SK-N-SH (cell line): ENCODE results near the gene DTD2. TPM values are rescaled to one million over a fixed set of nuclear protein-coding genes. Genes with fewer than 3 reads are reported as not detected.

Experiments used
- CTCF ChIA-PET: fragments of 300-600, 350-600 bp; formaldehyde crosslinking; extraction: SDS; loops from one replicate; lab custom pipeline; 2021; lab: Yijun Ruan, JAX
- POLR2A ChIA-PET: fragments of 350-600 bp; sonication (Branson Sonifier 250); formaldehyde crosslinking; extraction: SDS; loops from one replicate; lab custom pipeline; 2020; ENCODE audit warnings: antibody characterized with exemption, inconsistent platforms; lab: Yijun Ruan, JAX
- DNase-seq: peaks from one replicate; pipeline ENCODE4 v3.0.0; 2012
- H2AFZ ChIP-seq: fragments of 200-600 bp; sonication (generic); 2 replicates; pipeline ENCODE4 v1.8.1; 2016; ENCODE audit warnings: antibody characterized with exemption, mild to moderate bottlenecking, low read depth
- H3F3A ChIP-seq: fragments of 200-600 bp; sonication (generic); replicated peaks from 2 replicates; pipeline ENCODE3; 2016; ENCODE audit warnings: antibody characterized with exemption, mild to moderate bottlenecking; ENCODE audit not compliant: insufficient read depth
- H3K27ac ChIP-seq, 2 experiments: fragments of 200-500 bp in 1 of 2; fragments of 200-600 bp in 1 of 2; sonication (Bioruptor generic) in 1 of 2; sonication (generic), shearing (Covaris generic) in 1 of 2; 2 replicates each; pipeline versions ENCODE4 v1.5.1 to v1.6.1; 2014 to 2016; ENCODE audit warnings: low read depth in 2 of 2, inconsistent platforms in 1 of 2, low read length in 1 of 2, mild to moderate bottlenecking in 1 of 2, mixed read lengths in 1 of 2
- H3K27me3 ChIP-seq: fragments of 200-600 bp; sonication (generic), shearing (Covaris generic); 2 replicates; pipeline ENCODE4 v1.6.1; 2016; ENCODE audit warnings: mixed run types; ENCODE audit not compliant: insufficient read depth
- H3K36me3 ChIP-seq, 2 experiments: fragments of 200-500 bp in 1 of 2; fragments of 200-600 bp in 1 of 2; sonication (Bioruptor generic) in 1 of 2; sonication (generic) in 1 of 2; replicated peaks in 1 of 2; 2 replicates each; pipeline versions ENCODE3 to v1.5.1; 2014 to 2016; ENCODE audit warnings: low read length in 1 of 2, mild to moderate bottlenecking in 1 of 2; ENCODE audit not compliant: insufficient read depth in 2 of 2, control insufficient read depth in 1 of 2
- H3K4me1 ChIP-seq, 2 experiments: fragments of 200-500 bp in 1 of 2; fragments of 200-600 bp in 1 of 2; sonication (Bioruptor generic) in 1 of 2; sonication (generic), shearing (Covaris generic) in 1 of 2; 2 replicates each; pipeline versions ENCODE4 v1.5.1 to v1.6.1; 2014 to 2016; ENCODE audit warnings: low read depth in 1 of 2, low read length in 1 of 2, mixed run types in 1 of 2; ENCODE audit not compliant: insufficient read depth in 2 of 2, control insufficient read depth in 1 of 2
- H3K4me2 ChIP-seq: fragments of 200-600 bp; sonication (generic), shearing (Covaris generic); 2 replicates; pipeline ENCODE4 v1.6.1; 2017; ENCODE audit warnings: mixed run types
- H3K4me3 ChIP-seq, 2 experiments: fragments of 200-500 bp in 1 of 2; fragments of 200-600 bp in 1 of 2; sonication (Bioruptor generic) in 1 of 2; sonication (generic), shearing (Covaris generic) in 1 of 2; 2 replicates each; pipeline versions ENCODE4 v1.5.1 to v1.8.1; 2014 to 2016; ENCODE audit warnings: low read depth in 2 of 2, inconsistent platforms in 1 of 2, low read length in 1 of 2, mild to moderate bottlenecking in 1 of 2, mixed read lengths in 1 of 2, moderate library complexity in 1 of 2
- H3K79me2 ChIP-seq: fragments of 200-600 bp; sonication (generic); 2 replicates; pipeline ENCODE4 v1.8.1; 2017; ENCODE audit warnings: mild to moderate bottlenecking; ENCODE audit not compliant: insufficient read depth
- H3K9ac ChIP-seq: fragments of 200-600 bp; sonication (generic); 2 replicates; pipeline ENCODE4 v1.6.1; 2017; ENCODE audit warnings: mixed run types
- H3K9me2 ChIP-seq: fragments of 200-600 bp; sonication (generic); 2 replicates; pipeline ENCODE4 v1.6.1; 2017; ENCODE audit warnings: mixed run types
- H3K9me3 ChIP-seq: fragments of 200-600 bp; sonication (generic); 2 replicates; pipeline ENCODE4 v1.6.1; 2017; ENCODE audit warnings: mixed run types, mild to moderate bottlenecking, moderate library complexity
- H4K20me1 ChIP-seq: fragments of 200-600 bp; sonication (generic); 2 replicates; pipeline ENCODE4 v1.6.1; 2017; ENCODE audit warnings: mild to moderate bottlenecking, mixed run types; ENCODE audit not compliant: insufficient read depth
- CHD2 ChIP-seq: fragments of 150-350 bp; IDR thresholded peaks from 2 replicates; pipeline ENCODE4 v1.6.1; 2018; ENCODE audit warnings: low read length; ENCODE audit not compliant: partially characterized antibody
- EP300 ChIP-seq, 2 experiments: IDR thresholded peaks; 2 replicates each; pipeline versions ENCODE4 v1.4.0 to v1.6.1; 2012; ENCODE audit warnings: borderline replicate concordance in 1 of 2, low read depth in 1 of 2, low read length in 1 of 2
- FOXJ3 ChIP-seq: sonication (generic); formaldehyde crosslinking; IDR thresholded peaks from 2 replicates; pipeline ENCODE4 v1.5.1; 2020; ENCODE audit warnings: mild to moderate bottlenecking, missing genetic modification reagents
- FOXM1 ChIP-seq: IDR thresholded peaks from 2 replicates; pipeline ENCODE4 v1.4.0; 2012; ENCODE audit warnings: low read depth, mild to moderate bottlenecking
- JUND ChIP-seq: IDR thresholded peaks from 2 replicates; pipeline ENCODE4 v1.4.0; 2012
- MEF2A ChIP-seq: IDR thresholded peaks from 2 replicates; pipeline ENCODE4 v1.4.0; 2012; ENCODE audit warnings: low read depth, borderline replicate concordance
- NRF1 ChIP-seq: IDR thresholded peaks from 2 replicates; pipeline ENCODE4 v1.6.1; 2012; ENCODE audit warnings: low read depth, mild to moderate bottlenecking, low read length
- POLR2AphosphoS5 ChIP-seq: IDR thresholded peaks from 2 replicates; pipeline ENCODE4 v1.6.1; 2012; ENCODE audit warnings: low read depth, low read length
- RFX5 ChIP-seq: IDR thresholded peaks from 2 replicates; pipeline ENCODE4 v1.6.1; 2012; ENCODE audit warnings: mild to moderate bottlenecking, improper control_type of control experiment, low read length
- SIN3A ChIP-seq: IDR thresholded peaks from 2 replicates; pipeline ENCODE4 v1.6.1; 2012; ENCODE audit warnings: low read depth, mild to moderate bottlenecking, low read length, moderate library complexity, borderline replicate concordance
- TCF12 ChIP-seq: IDR thresholded peaks from 2 replicates; pipeline ENCODE4 v1.4.0; 2012
- TEAD4 ChIP-seq: IDR thresholded peaks from 2 replicates; pipeline ENCODE4 v1.4.0; 2012; ENCODE audit warnings: mild to moderate bottlenecking, borderline replicate concordance; ENCODE audit not compliant: insufficient read depth
- YY1 ChIP-seq: IDR thresholded peaks from 2 replicates; pipeline ENCODE4 v1.4.0; 2012; ENCODE audit warnings: low read depth, mild to moderate bottlenecking
- WGBS: methylation state at CpG from one replicate; pipeline ENCODE4 v1.1.6; 2017; ENCODE audit warnings: low lambda C conversion rate; 5-methylcytosine and 5-hydroxymethylcytosine counted together
- polyA plus RNA-seq, 3 experiments: library from polyadenylated mRNA; depleted of rRNA; stranded (reverse); fragments of >200 nt; gene quantifications; 2 replicates each; pipeline ENCODE4 v1.2.3, GENCODE V29; 2012
- TF ChIP-seq, protein P1 (sequence below): fragments of 150-350 bp; IDR thresholded peaks from 2 replicates; pipeline ENCODE4 v1.6.1; 2016; ENCODE audit warnings: mild to moderate bottlenecking, low read depth, low read length
- TF ChIP-seq, protein P2 (sequence below): IDR thresholded peaks from 2 replicates; pipeline ENCODE4 v1.4.0; 2012; ENCODE audit warnings: low read depth
- TF ChIP-seq, protein P3 (sequence below): fragments of 200-600 bp; sonication (generic); IDR thresholded peaks from 2 replicates; pipeline ENCODE4 v1.6.1; 2017; ENCODE audit warnings: antibody characterized with exemption, mild to moderate bottlenecking, moderate library complexity
- TF ChIP-seq, protein P4 (sequence below): fragments of 150-350 bp; IDR thresholded peaks from 2 replicates; pipeline ENCODE4 v1.6.1; 2017; ENCODE audit warnings: antibody characterized with exemption, low read length, low read depth, borderline replicate concordance
- TF ChIP-seq, protein P5 (sequence below): IDR thresholded peaks from 2 replicates; pipeline ENCODE4 v1.6.1; 2012; ENCODE audit warnings: mild to moderate bottlenecking, low read depth, low read length, moderate library complexity

DTD2 gene
- polyA plus RNA-seq, 1 of the 3 experiments (the other 2 are of a cell fraction): 10.5 TPM

DNA sequence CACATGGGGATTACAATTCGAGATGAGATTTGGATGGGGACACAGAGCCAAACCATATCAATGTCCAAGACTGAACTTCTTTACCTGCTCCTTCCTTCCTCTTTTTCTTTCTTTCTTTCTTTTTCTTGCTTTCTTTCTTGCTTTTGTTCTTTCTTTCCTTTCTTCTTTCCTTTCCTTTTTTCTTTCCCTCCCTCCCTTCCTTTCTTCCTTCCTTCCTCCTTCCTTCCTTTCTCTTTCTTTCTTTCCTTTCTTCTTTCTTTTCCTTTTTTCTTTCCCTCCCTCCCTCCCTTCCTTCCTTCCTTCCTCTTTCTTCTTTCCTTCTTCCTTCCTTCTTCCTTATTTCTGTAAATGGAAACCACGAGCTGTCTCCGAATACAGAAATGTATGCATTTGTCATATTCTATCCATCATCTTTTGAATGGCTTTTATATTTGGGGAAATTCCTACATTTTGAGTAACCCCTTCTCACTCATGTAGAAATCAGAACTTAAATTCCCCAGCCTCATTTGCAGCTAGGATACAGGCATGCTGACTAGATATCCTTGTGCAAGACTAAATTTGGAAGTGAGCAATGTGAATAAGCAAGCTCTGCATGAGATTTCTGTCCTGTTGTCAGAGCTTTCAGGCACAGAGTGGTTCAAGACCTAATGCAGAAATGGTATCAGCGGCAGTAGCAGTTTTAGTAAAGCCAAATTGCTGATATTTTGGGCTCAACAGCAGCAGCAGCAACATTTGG, 19.0 kb upstream of the DTD2 start:
- Histone ChIP-seq H3K9me3 (no peaks in the 10 kb centered on the region), H3K27ac (no peak overlapping the region), H3K9ac (no peak overlapping the region), H3K79me2 (no peaks in the 10 kb centered on the region), H3K9me2 (no peaks in the 10 kb centered on the region), H3K36me3 (no peaks in the 10 kb centered on the region), H3K27me3 (no peaks in the 10 kb centered on the region), H3K4me3 (no peak overlapping the region), H3K4me1 (no peaks in the 10 kb centered on the region), H4K20me1 (no peaks in the 10 kb centered on the region), H3K4me2 (no peak overlapping the region), H3F3A (no peaks in the 10 kb centered on the region), H2AFZ (no peak overlapping the region)
- CTCF ChIA-PET: interaction anchor here (1.3 kb wide), 1 partner anchor 34 kb away, joined by 3 read pairs; no protein-coding TSS in a partner anchor
- no peak for DNase-seq
- POLR2A ChIA-PET: no interaction called here
- whole genome bisulfite sequencing: 57% methylated on average over 4 of the region's 4 CpGs
- TF ChIP-seq, protein P1, sequence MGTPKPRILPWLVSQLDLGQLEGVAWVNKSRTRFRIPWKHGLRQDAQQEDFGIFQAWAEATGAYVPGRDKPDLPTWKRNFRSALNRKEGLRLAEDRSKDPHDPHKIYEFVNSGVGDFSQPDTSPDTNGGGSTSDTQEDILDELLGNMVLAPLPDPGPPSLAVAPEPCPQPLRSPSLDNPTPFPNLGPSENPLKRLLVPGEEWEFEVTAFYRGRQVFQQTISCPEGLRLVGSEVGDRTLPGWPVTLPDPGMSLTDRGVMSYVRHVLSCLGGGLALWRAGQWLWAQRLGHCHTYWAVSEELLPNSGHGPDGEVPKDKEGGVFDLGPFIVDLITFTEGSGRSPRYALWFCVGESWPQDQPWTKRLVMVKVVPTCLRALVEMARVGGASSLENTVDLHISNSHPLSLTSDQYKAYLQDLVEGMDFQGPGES: no peak
- TF ChIP-seq CHD2 (no peak), FOXJ3 (CRISPR knock-in tag) (no peak), JUND (no peak), SIN3A (no peak), YY1 (no peak), POLR2AphosphoS5 (no peak), FOXM1 (no peak), TEAD4 (no peak), MEF2A (no peak), TCF12 (no peak), NRF1 (no peak), EP300 (IDR thresholded peaks at IDR 0.05; ENCODE audit: borderline replicate concordance in 1 of 2, low read depth in 1 of 2, low read length in 1 of 2) (no peak)
- TF ChIP-seq, protein P2, sequence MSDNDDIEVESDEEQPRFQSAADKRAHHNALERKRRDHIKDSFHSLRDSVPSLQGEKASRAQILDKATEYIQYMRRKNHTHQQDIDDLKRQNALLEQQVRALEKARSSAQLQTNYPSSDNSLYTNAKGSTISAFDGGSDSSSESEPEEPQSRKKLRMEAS: no peak
- TF ChIP-seq, protein P3, sequence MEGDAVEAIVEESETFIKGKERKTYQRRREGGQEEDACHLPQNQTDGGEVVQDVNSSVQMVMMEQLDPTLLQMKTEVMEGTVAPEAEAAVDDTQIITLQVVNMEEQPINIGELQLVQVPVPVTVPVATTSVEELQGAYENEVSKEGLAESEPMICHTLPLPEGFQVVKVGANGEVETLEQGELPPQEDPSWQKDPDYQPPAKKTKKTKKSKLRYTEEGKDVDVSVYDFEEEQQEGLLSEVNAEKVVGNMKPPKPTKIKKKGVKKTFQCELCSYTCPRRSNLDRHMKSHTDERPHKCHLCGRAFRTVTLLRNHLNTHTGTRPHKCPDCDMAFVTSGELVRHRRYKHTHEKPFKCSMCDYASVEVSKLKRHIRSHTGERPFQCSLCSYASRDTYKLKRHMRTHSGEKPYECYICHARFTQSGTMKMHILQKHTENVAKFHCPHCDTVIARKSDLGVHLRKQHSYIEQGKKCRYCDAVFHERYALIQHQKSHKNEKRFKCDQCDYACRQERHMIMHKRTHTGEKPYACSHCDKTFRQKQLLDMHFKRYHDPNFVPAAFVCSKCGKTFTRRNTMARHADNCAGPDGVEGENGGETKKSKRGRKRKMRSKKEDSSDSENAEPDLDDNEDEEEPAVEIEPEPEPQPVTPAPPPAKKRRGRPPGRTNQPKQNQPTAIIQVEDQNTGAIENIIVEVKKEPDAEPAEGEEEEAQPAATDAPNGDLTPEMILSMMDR: no peak

DNA sequence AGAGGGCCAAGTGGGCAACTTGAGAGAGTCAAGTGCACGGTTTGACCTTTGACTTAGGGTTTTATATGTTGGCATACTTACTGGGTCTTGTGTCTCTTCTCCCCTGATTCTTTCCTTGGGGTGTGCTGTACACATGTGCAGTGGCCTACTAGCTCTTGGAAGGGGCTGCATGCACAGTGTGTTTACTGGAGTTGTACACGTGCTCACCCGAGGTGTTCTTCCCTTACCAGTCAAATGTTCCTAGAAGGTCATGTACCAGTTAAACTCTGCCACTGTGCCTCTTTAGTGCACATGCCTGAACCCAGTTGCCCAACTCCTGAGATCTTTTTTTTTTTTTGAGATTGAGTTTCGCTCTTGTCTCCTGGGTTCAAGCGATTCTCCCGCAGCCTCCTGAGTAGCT, 9.2 kb upstream of the DTD2 start:
- no peak overlapping the region for H2AFZ ChIP-seq
- H3F3A ChIP-seq: no peaks in the 10 kb centered on the region
- no peaks in the 10 kb centered on the region for H4K20me1 ChIP-seq
- no peaks in the 10 kb centered on the region; a peak in 1 of 4 replicates for H3K4me1 ChIP-seq
- DNase-seq: no peak
- ChIA-PET POLR2A (no interaction called here), CTCF (no interaction called here)
- no peak overlapping the region for H3K4me3 ChIP-seq
- no peaks in the 10 kb centered on the region for H3K9me2 ChIP-seq
- H3K27me3 ChIP-seq: no peaks in the 10 kb centered on the region; the same call in 1 of the 2 replicates
- WGBS: 91% methylated on average over 6 of the region's 6 CpGs
- no peaks in the 10 kb centered on the region for H3K36me3 ChIP-seq
- no peak overlapping the region for H3K9ac ChIP-seq
- H3K9me3 ChIP-seq: no peaks in the 10 kb centered on the region
- H3K79me2 ChIP-seq: no peaks in the 10 kb centered on the region
- no peak overlapping the region for H3K4me2 ChIP-seq
- no peak overlapping the region for H3K27ac ChIP-seq
- TF ChIP-seq RFX5: no peak
- TF ChIP-seq, protein P4, sequence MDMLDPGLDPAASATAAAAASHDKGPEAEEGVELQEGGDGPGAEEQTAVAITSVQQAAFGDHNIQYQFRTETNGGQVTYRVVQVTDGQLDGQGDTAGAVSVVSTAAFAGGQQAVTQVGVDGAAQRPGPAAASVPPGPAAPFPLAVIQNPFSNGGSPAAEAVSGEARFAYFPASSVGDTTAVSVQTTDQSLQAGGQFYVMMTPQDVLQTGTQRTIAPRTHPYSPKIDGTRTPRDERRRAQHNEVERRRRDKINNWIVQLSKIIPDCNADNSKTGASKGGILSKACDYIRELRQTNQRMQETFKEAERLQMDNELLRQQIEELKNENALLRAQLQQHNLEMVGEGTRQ: no peak
- TF ChIP-seq, protein P5, sequence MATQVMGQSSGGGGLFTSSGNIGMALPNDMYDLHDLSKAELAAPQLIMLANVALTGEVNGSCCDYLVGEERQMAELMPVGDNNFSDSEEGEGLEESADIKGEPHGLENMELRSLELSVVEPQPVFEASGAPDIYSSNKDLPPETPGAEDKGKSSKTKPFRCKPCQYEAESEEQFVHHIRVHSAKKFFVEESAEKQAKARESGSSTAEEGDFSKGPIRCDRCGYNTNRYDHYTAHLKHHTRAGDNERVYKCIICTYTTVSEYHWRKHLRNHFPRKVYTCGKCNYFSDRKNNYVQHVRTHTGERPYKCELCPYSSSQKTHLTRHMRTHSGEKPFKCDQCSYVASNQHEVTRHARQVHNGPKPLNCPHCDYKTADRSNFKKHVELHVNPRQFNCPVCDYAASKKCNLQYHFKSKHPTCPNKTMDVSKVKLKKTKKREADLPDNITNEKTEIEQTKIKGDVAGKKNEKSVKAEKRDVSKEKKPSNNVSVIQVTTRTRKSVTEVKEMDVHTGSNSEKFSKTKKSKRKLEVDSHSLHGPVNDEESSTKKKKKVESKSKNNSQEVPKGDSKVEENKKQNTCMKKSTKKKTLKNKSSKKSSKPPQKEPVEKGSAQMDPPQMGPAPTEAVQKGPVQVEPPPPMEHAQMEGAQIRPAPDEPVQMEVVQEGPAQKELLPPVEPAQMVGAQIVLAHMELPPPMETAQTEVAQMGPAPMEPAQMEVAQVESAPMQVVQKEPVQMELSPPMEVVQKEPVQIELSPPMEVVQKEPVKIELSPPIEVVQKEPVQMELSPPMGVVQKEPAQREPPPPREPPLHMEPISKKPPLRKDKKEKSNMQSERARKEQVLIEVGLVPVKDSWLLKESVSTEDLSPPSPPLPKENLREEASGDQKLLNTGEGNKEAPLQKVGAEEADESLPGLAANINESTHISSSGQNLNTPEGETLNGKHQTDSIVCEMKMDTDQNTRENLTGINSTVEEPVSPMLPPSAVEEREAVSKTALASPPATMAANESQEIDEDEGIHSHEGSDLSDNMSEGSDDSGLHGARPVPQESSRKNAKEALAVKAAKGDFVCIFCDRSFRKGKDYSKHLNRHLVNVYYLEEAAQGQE: no peak
- no peak for TF ChIP-seq TEAD4
